ENCODE data around the gene DDX49. TPM values are rescaled to one million over a fixed set of nuclear protein-coding genes. Genes with fewer than 3 reads are reported as not detected.

Gene DDX49
- total RNA-seq, 1 donor from 2014 or later, result 68.3 TPM

DNA sequence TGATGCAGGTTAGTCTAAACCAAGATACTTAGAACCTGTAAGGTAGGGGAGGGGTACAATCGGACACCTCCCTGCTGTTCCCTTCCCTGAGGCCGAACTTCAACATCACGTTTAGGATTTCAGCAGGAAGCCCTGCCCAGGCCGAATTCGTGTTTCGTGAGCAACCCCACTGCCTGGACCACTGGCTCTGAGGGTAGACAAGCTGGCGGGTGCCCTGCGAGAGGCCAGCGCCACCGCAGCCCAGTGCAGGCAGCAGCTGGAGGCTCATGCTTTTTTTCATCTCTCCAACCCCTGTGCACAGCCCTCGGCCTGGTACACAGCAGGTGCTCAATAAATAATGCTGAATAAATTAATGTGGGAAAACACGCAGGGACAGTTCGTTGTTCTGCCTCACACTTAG lies 13.8 kb downstream of the DDX49 start:
- H3K4me1 Mint-ChIP-seq (ENCODE audit: low read depth, unreplicated experiment), result no peaks in the 10 kb centered on the region

GRCh38 chr19:18939163-18939562 lies 19.6 kb downstream of the DDX49 start:
- Mint-ChIP-seq H3K4me1 (ENCODE audit: low read depth, unreplicated experiment) (peaks cover 6% of the 10 kb centered on the region), H3K9me3 (ENCODE audit: unreplicated experiment) (no peaks in the 10 kb centered on the region), H3K36me3 (ENCODE audit: low read depth, unreplicated experiment) (peaks cover 8% of the 10 kb centered on the region), H3K4me3 (ENCODE audit: unreplicated experiment) (peak overlapping the region; percentile 90), H3K27me3 (ENCODE audit: low read depth, unreplicated experiment) (peaks cover 11% of the 10 kb centered on the region), H3K27ac (ENCODE audit: unreplicated experiment) (no peak overlapping the region)
- peaks cover 12% of the 10 kb centered on the region for H3K4me1 ChIP-seq (ENCODE audit: insufficient read depth, low read length)
- no peak for TF ChIP-seq CTCF (IDR thresholded peaks at IDR 0.05; ENCODE audit: insufficient read depth, low read depth, low read length)
- TF ChIP-seq EZH2 (IDR thresholded peaks at IDR 0.05; ENCODE audit: insufficient read depth, low read length), result no peak
- peaks cover 36% of the 10 kb centered on the region for H4K20me1 ChIP-seq (ENCODE audit: insufficient read depth, low read length)
- peaks cover 3% of the 10 kb centered on the region for H3K36me3 ChIP-seq (ENCODE audit: insufficient read depth, low read length)
- FAIRE-seq (no peak), DNase-seq (ENCODE audit: low read depth) (no peak)
- H3K4me2 ChIP-seq (ENCODE audit: low read length), result peak overlapping the region; percentile 99
- peaks cover 21% of the 10 kb centered on the region for H3K79me2 ChIP-seq (ENCODE audit: insufficient read depth, low read length)
- no peak overlapping the region for H3K27ac ChIP-seq (ENCODE audit: low read depth, low read length)
- peak overlapping the region; percentile 90 for H3K4me3 ChIP-seq (ENCODE audit: insufficient read depth, low read depth, low read length)
- H3K9me3 ChIP-seq (ENCODE audit: insufficient read depth, low read depth, low read length), result no peaks in the 10 kb centered on the region
- H2AFZ ChIP-seq (ENCODE audit: low read depth, low read length), result no peak overlapping the region
- no peaks in the 10 kb centered on the region for H3K27me3 ChIP-seq (ENCODE audit: insufficient read depth, low read length)
- H3K9ac ChIP-seq (ENCODE audit: low read length), result no peak overlapping the region

More for the DNA sequence above, 13.8 kb downstream of the DDX49 start:
- no peak for TF ChIP-seq EZH2 (IDR thresholded peaks at IDR 0.05; ENCODE audit: insufficient read depth, low read length)
- no peak for TF ChIP-seq CTCF (IDR thresholded peaks at IDR 0.05; ENCODE audit: insufficient read depth, low read depth, low read length)
- Mint-ChIP-seq H3K36me3 (ENCODE audit: low read depth, unreplicated experiment) (peaks cover 12% of the 10 kb centered on the region), H3K4me3 (ENCODE audit: unreplicated experiment) (no peak overlapping the region), H3K27me3 (ENCODE audit: low read depth, unreplicated experiment) (no peaks in the 10 kb centered on the region), H3K27ac (ENCODE audit: unreplicated experiment) (no peak overlapping the region), H3K9me3 (ENCODE audit: unreplicated experiment) (no peaks in the 10 kb centered on the region)
- no peak for FAIRE-seq
- no peaks in the 10 kb centered on the region for H3K4me1 ChIP-seq (ENCODE audit: insufficient read depth, low read length)
- H3K79me2 ChIP-seq (ENCODE audit: insufficient read depth, low read length), result no peaks in the 10 kb centered on the region
- no peak overlapping the region for H3K4me3 ChIP-seq (ENCODE audit: insufficient read depth, low read depth, low read length)
- no peaks in the 10 kb centered on the region for H3K27me3 ChIP-seq (ENCODE audit: insufficient read depth, low read length)
- DNase-seq (ENCODE audit: low read depth), result no peak
- no peak overlapping the region for H3K4me2 ChIP-seq (ENCODE audit: low read length)
- no peak overlapping the region for H3K9ac ChIP-seq (ENCODE audit: low read length)
- no peak overlapping the region for H2AFZ ChIP-seq (ENCODE audit: low read depth, low read length)
- H3K9me3 ChIP-seq (ENCODE audit: insufficient read depth, low read depth, low read length), result no peaks in the 10 kb centered on the region
- no peak overlapping the region for H3K27ac ChIP-seq (ENCODE audit: low read depth, low read length)
- H4K20me1 ChIP-seq (ENCODE audit: insufficient read depth, low read length), result peaks cover 41% of the 10 kb centered on the region
- peaks cover 3% of the 10 kb centered on the region for H3K36me3 ChIP-seq (ENCODE audit: insufficient read depth, low read length)

- TF ChIP-seq EZH2 (IDR thresholded peaks at IDR 0.05; ENCODE audit: insufficient read depth, low read length) (no peak), CTCF (IDR thresholded peaks at IDR 0.05; ENCODE audit: insufficient read depth, low read depth, low read length) (no peak)
- Histone ChIP-seq H4K20me1 (ENCODE audit: insufficient read depth, low read length) (peaks cover 31% of the 10 kb centered on the region), H3K9me3 (ENCODE audit: insufficient read depth, low read depth, low read length) (no peaks in the 10 kb centered on the region), H3K27me3 (ENCODE audit: insufficient read depth, low read length) (no peaks in the 10 kb centered on the region), H3K4me3 (ENCODE audit: insufficient read depth, low read depth, low read length) (peak overlapping the region; percentile 90), H3K9ac (ENCODE audit: low read length) (peak overlapping the region; percentile 93), H2AFZ (ENCODE audit: low read depth, low read length) (peak overlapping the region; percentile 77), H3K4me2 (ENCODE audit: low read length) (peak overlapping the region; percentile 99), H3K36me3 (ENCODE audit: insufficient read depth, low read length) (peaks cover 3% of the 10 kb centered on the region), H3K4me1 (ENCODE audit: insufficient read depth, low read length) (peaks cover 12% of the 10 kb centered on the region), H3K79me2 (ENCODE audit: insufficient read depth, low read length) (peaks cover 21% of the 10 kb centered on the region), H3K27ac (ENCODE audit: low read depth, low read length) (peak overlapping the region; percentile 71)
- Mint-ChIP-seq H3K4me3 (ENCODE audit: unreplicated experiment) (peak overlapping the region; percentile 90), H3K4me1 (ENCODE audit: low read depth, unreplicated experiment) (peaks cover 6% of the 10 kb centered on the region), H3K27ac (ENCODE audit: unreplicated experiment) (peak overlapping the region; percentile 75), H3K36me3 (ENCODE audit: low read depth, unreplicated experiment) (peaks cover 8% of the 10 kb centered on the region), H3K9me3 (ENCODE audit: unreplicated experiment) (no peaks in the 10 kb centered on the region), H3K27me3 (ENCODE audit: low read depth, unreplicated experiment) (peaks cover 17% of the 10 kb centered on the region)
- FAIRE-seq, result no peak
- DNase-seq (ENCODE audit: low read depth), result peak; percentile 26
These were observed 20.6 kb downstream of the DDX49 start for GRCh38 chr19:18939922-18940768.
